Thymus (tissue), 14 donors: ENCODE results near the gene RAB8B. TPM values are rescaled to one million over a fixed set of nuclear protein-coding genes. Genes with fewer than 3 reads are reported as not detected.
A peak's percentile ranks its signal among the peaks of the same experiment; 100 is the strongest.

Source experiments
- DNase-seq, 9 donors: peaks; one replicate each; pipeline ENCODE4 v3.0.0-alpha.2; 2013; ENCODE audit warnings: low spot score in 9 of 9, low read depth in 6 of 9, missing footprints in 1 of 9
- H3K27ac ChIP-seq, 2 donors: one replicate each; pipeline ENCODE4 v1.5.1; 2013; ENCODE audit warnings: control low read depth in 1 of 2, low read depth in 1 of 2, low read length in 1 of 2, mild to moderate bottlenecking in 1 of 2, moderate library complexity in 1 of 2
- H3K27me3 ChIP-seq, 2 donors: one replicate each; pipeline ENCODE4 v1.5.1; 2013; ENCODE audit warnings: low read length in 1 of 2; ENCODE audit not compliant: control insufficient read depth in 2 of 2, insufficient read depth in 1 of 2
- H3K36me3 ChIP-seq, 2 donors: one replicate each; pipeline ENCODE4 v1.5.1; 2013; ENCODE audit warnings: low read length in 1 of 2, mild to moderate bottlenecking in 1 of 2, moderate library complexity in 1 of 2; ENCODE audit not compliant: control insufficient read depth in 2 of 2, insufficient read depth in 2 of 2
- H3K4me1 ChIP-seq, 2 donors: one replicate each; pipeline ENCODE4 v1.5.1; 2013; ENCODE audit warnings: low read length in 2 of 2; ENCODE audit not compliant: control insufficient read depth in 2 of 2, insufficient read depth in 2 of 2
- H3K4me3 ChIP-seq, 2 donors: one replicate each; pipeline ENCODE4 v1.5.1; 2013; ENCODE audit warnings: low read length in 2 of 2, control low read depth in 1 of 2, mild to moderate bottlenecking in 1 of 2
- H3K9me3 ChIP-seq, 2 donors: one replicate each; pipeline ENCODE4 v1.5.1; 2013; ENCODE audit warnings: low read length in 1 of 2, mild to moderate bottlenecking in 1 of 2; ENCODE audit not compliant: control insufficient read depth in 2 of 2, insufficient read depth in 1 of 2
- WGBS: extraction: QIAGEN DNeasy Blood & Tissue Kit; methylation state at CpG from one replicate; pipeline ENCODE4 v1.1.7; 2013; 5-methylcytosine and 5-hydroxymethylcytosine counted together
- long read RNA-seq, 10 donors: transcript quantifications; one replicate each; lab custom pipeline, GENCODE V29; 2026
- polyA plus RNA-seq: library from polyadenylated mRNA; stranded (reverse); fragments of 200-250 nt; gene quantifications from one replicate; pipeline ENCODE4 v1.2.3, GENCODE V29; 2013
- total RNA-seq: library from RNA; stranded (reverse); fragments of 120-200 nt; gene quantifications from one replicate; pipeline ENCODE4 v1.2.4, GENCODE V29; 2013
- donor health status: healthy.

Gene RAB8B
- total RNA-seq (63.9 TPM), polyA plus RNA-seq (28.5 TPM)
- long read RNA-seq, donor 1, full-length matches to known transcripts = 7 of 7 reads
- long read RNA-seq, donor 1, partial matches to known transcripts = 0 of 7 reads
- long read RNA-seq, donor 1, other reads (novel, unspliced or antisense) = 0 of 7 reads
- long read RNA-seq, donor 2 = 0 reads
- long read RNA-seq, donor 3, full-length matches to known transcripts = 20 of 20 reads
- long read RNA-seq, donor 3, partial matches to known transcripts = 0 of 20 reads
- long read RNA-seq, donor 3, other reads (novel, unspliced or antisense) = 0 of 20 reads
- long read RNA-seq, donor 4, full-length matches to known transcripts = 11 of 11 reads
- long read RNA-seq, donor 4, partial matches to known transcripts = 0 of 11 reads
- long read RNA-seq, donor 4, other reads (novel, unspliced or antisense) = 0 of 11 reads
- long read RNA-seq, donor 5, full-length matches to known transcripts = 25 of 31 reads
- long read RNA-seq, donor 5, partial matches to known transcripts = 6 of 31 reads
- long read RNA-seq, donor 5, other reads (novel, unspliced or antisense) = 0 of 31 reads
- long read RNA-seq, donor 6, full-length matches to known transcripts = 17 of 17 reads
- long read RNA-seq, donor 6, partial matches to known transcripts = 0 of 17 reads
- long read RNA-seq, donor 6, other reads (novel, unspliced or antisense) = 0 of 17 reads
- long read RNA-seq, donor 7, full-length matches to known transcripts = 16 of 72 reads
- long read RNA-seq, donor 7, partial matches to known transcripts = 56 of 72 reads
- long read RNA-seq, donor 7, other reads (novel, unspliced or antisense) = 0 of 72 reads
- long read RNA-seq, donor 8, full-length matches to known transcripts = 10 of 10 reads
- long read RNA-seq, donor 8, partial matches to known transcripts = 0 of 10 reads
- long read RNA-seq, donor 8, other reads (novel, unspliced or antisense) = 0 of 10 reads
- long read RNA-seq, donor 9, full-length matches to known transcripts = 11 of 11 reads
- long read RNA-seq, donor 9, partial matches to known transcripts = 0 of 11 reads
- long read RNA-seq, donor 9, other reads (novel, unspliced or antisense) = 0 of 11 reads
- long read RNA-seq, donor 10, full-length matches to known transcripts = 23 of 38 reads
- long read RNA-seq, donor 10, partial matches to known transcripts = 15 of 38 reads
- long read RNA-seq, donor 10, other reads (novel, unspliced or antisense) = 0 of 38 reads

GRCh38 chr15:63188926-63189871 is at the start of gene RAB8B:
Gene RAB8B, plus strand, starts transcription at chr15:63189606. Its CDS starts 19 bp downstream, at chr15:63189625.
- Histone ChIP-seq H3K27ac (peak within 1 kb of the TSS; percentile 80 to 96), H3K4me1 (peaks cover 24 to 33% of the 10 kb centered on the region in 2 donors), H3K36me3 (no peaks in the 10 kb centered on the region), H3K27me3 (no peaks in the 10 kb centered on the region), H3K4me3 (peak within 1 kb of the TSS; percentile 81 to 87), H3K9me3 (no peaks in the 10 kb centered on the region)
- DNase-seq = peak; percentile 70 to 95 (median 88)
- under 1% methylated on average over 77 of the region's 77 CpGs for WGBS

- no peak for DNase-seq
- no peak overlapping the region for H3K27ac ChIP-seq
- H3K36me3 ChIP-seq = peaks cover 0 to 6% of the 10 kb centered on the region in 2 donors
- no peak overlapping the region for H3K4me3 ChIP-seq
- no peaks in the 10 kb centered on the region for H3K27me3 ChIP-seq
- H3K9me3 ChIP-seq = no peaks in the 10 kb centered on the region
- 97% methylated on average over 2 of the region's 2 CpGs for WGBS
- H3K4me1 ChIP-seq = no peaks in the 10 kb centered on the region
Observed at GRCh38 chr15:63140936-63141335, 48.5 kb upstream of the RAB8B start.

- Histone ChIP-seq H3K4me1 (no peaks in the 10 kb centered on the region), H3K4me3 (no peak overlapping the region), H3K27ac (no peak overlapping the region), H3K36me3 (peaks cover 2 to 9% of the 10 kb centered on the region in 2 donors), H3K27me3 (no peaks in the 10 kb centered on the region), H3K9me3 (no peaks in the 10 kb centered on the region)
- WGBS = 96% methylated on average over 2 of the region's 2 CpGs
- DNase-seq = no peak
Observed at GRCh38 chr15:63145426-63145825, 44.0 kb upstream of the RAB8B start.

GRCh38 chr15:63146684-63147083 is 42.7 kb upstream of the RAB8B start:
- Histone ChIP-seq H3K4me3 (no peak overlapping the region), H3K9me3 (no peaks in the 10 kb centered on the region), H3K27me3 (no peaks in the 10 kb centered on the region), H3K4me1 (no peaks in the 10 kb centered on the region), H3K36me3 (peaks cover 2 to 13% of the 10 kb centered on the region in 2 donors), H3K27ac (peak overlapping the region in 1 of 2 donors; percentile 15)
- WGBS = 85% methylated on average over 3 of the region's 3 CpGs
- DNase-seq = peak in 1 of 9 donors; percentile 13

GRCh38 chr15:63151665-63152064 is 37.7 kb upstream of the RAB8B start:
- Histone ChIP-seq H3K27me3 (no peaks in the 10 kb centered on the region), H3K9me3 (peaks cover 0 to 2% of the 10 kb centered on the region in 2 donors), H3K27ac (no peak overlapping the region), H3K4me3 (no peak overlapping the region), H3K36me3 (peaks cover 7 to 11% of the 10 kb centered on the region in 2 donors), H3K4me1 (peaks cover 0 to 5% of the 10 kb centered on the region in 2 donors)
- DNase-seq = no peak
- WGBS = 98% methylated on average over 1 of the region's 1 CpG

- 75% methylated on average over 3 of the region's 3 CpGs for WGBS
- DNase-seq = no peak
- peaks cover 5 to 10% of the 10 kb centered on the region in 2 donors for H3K4me1 ChIP-seq
- H3K36me3 ChIP-seq = peaks cover 5 to 8% of the 10 kb centered on the region in 2 donors
- no peaks in the 10 kb centered on the region for H3K27me3 ChIP-seq
- H3K27ac ChIP-seq = no peak overlapping the region
- no peak overlapping the region for H3K4me3 ChIP-seq
- peaks cover 0 to 2% of the 10 kb centered on the region in 2 donors for H3K9me3 ChIP-seq
Observed at GRCh38 chr15:63155486-63155885, 33.9 kb upstream of the RAB8B start.

GRCh38 chr15:63156086-63156710 is 33.2 kb upstream of the RAB8B start:
- DNase-seq = peak in 1 of 9 donors; percentile 7
- no peaks in the 10 kb centered on the region for H3K27me3 ChIP-seq

More at GRCh38 chr15:63156086-63156710, 33.2 kb upstream of the RAB8B start:
- Histone ChIP-seq H3K36me3 (peaks cover 5 to 8% of the 10 kb centered on the region in 2 donors), H3K9me3 (peaks cover 0 to 2% of the 10 kb centered on the region in 2 donors), H3K27ac (peak overlapping the region in 1 of 2 donors; percentile 79), H3K4me1 (peaks cover 5 to 10% of the 10 kb centered on the region in 2 donors), H3K4me3 (peak overlapping the region; percentile 62 to 87)
- 17% methylated on average over 10 of the region's 10 CpGs for WGBS
